WTC11 (cell line): ENCODE results near the gene TMEM87A. TPM values are rescaled to one million over a fixed set of nuclear protein-coding genes. Genes with fewer than 3 reads are reported as not detected.

ENCODE experiments used
- ATAC-seq: fragments of 200-7000 bp; cut with Tn5 transposase; 2 replicates; pipeline ENCODE4 v1.10.0; 2021; ENCODE audit warnings: mild to moderate bottlenecking, moderate library complexity
- CTCF ChIA-PET: fragments of 300-600 bp; sonication (Branson Sonifier 250); formaldehyde crosslinking; loops from one replicate; lab custom pipeline; 2021; ENCODE audit warnings: antibody characterized with exemption; lab: Charles Lee
- POLR2A ChIA-PET: fragments of 350-600 bp; sonication (Branson Sonifier 250); formaldehyde crosslinking; loops from one replicate; lab custom pipeline; 2021; ENCODE audit warnings: antibody characterized with exemption; lab: Charles Lee
- DNase-seq: peaks from one replicate; pipeline ENCODE4 v3.0.0; 2021; ENCODE audit warnings: low spot score
- H3K27ac Mint-ChIP-seq: 2 replicates; pipeline ENCODE4 v1.8.0; 2021; ENCODE audit warnings: mixed read lengths
- H3K27me3 Mint-ChIP-seq: 2 replicates; pipeline ENCODE4 v1.8.0; 2021; ENCODE audit warnings: low read depth, mild to moderate bottlenecking, moderate library complexity, mixed read lengths
- H3K36me3 Mint-ChIP-seq: 2 replicates; pipeline ENCODE4 v1.8.0; 2021; ENCODE audit warnings: mixed read lengths
- H3K4me1 Mint-ChIP-seq: 2 replicates; pipeline ENCODE4 v1.8.0; 2022; ENCODE audit warnings: mixed read lengths
- H3K4me3 Mint-ChIP-seq: 2 replicates; pipeline ENCODE4 v1.8.0; 2021; ENCODE audit warnings: mild to moderate bottlenecking, moderate library complexity, mixed read lengths
- H3K9me3 Mint-ChIP-seq: 2 replicates; pipeline ENCODE4 v1.8.0; 2021; ENCODE audit warnings: mixed read lengths
- ARID4B ChIP-seq: sonication (generic); formaldehyde crosslinking; IDR thresholded peaks from 2 replicates; pipeline ENCODE4 v1.8.0; 2023; ENCODE audit warnings: missing genetic modification reagents, mild to moderate bottlenecking, borderline replicate concordance
- CTCF ChIP-seq: fragments of 200-600 bp; IDR thresholded peaks from 2 replicates; pipeline ENCODE4 v1.8.0; 2022; ENCODE audit warnings: antibody characterized with exemption
- E2F5 ChIP-seq: sonication (generic); formaldehyde crosslinking; IDR thresholded peaks from 2 replicates; pipeline ENCODE4 v1.8.1; 2022; ENCODE audit warnings: mild to moderate bottlenecking, moderate library complexity, missing genetic modification reagents
- ERG ChIP-seq: fragments of 250-450 bp; sonication (Bioruptor Pico); IDR thresholded peaks from 2 replicates; pipeline ENCODE4 v1.8.0; 2021; ENCODE audit warnings: mild to moderate bottlenecking
- IRF1 ChIP-seq: sonication (generic); formaldehyde crosslinking; IDR thresholded peaks from 2 replicates; pipeline ENCODE4 v1.8.0; 2023; ENCODE audit warnings: missing genetic modification reagents
- JAZF1 ChIP-seq: fragments of 250-450 bp; sonication (Bioruptor Pico); IDR thresholded peaks from 2 replicates; pipeline ENCODE4 v1.9.0; 2021; ENCODE audit warnings: moderate library complexity, mild to moderate bottlenecking, inconsistent platforms
- MLX ChIP-seq: sonication (generic); formaldehyde crosslinking; IDR thresholded peaks from 2 replicates; pipeline ENCODE4 v1.8.1; 2023; ENCODE audit warnings: mild to moderate bottlenecking, missing genetic modification reagents, moderate library complexity
- NFYB ChIP-seq: sonication (generic); formaldehyde crosslinking; conservative IDR thresholded peaks from 2 replicates; pipeline ENCODE4 v1.8.0; 2022; ENCODE audit warnings: low read depth, missing genetic modification reagents
- NR3C1 ChIP-seq: sonication (generic); formaldehyde crosslinking; conservative IDR thresholded peaks from 2 replicates; pipeline ENCODE4 v1.8.1; 2023; ENCODE audit warnings: low read depth, mild to moderate bottlenecking, missing genetic modification reagents
- PREB ChIP-seq: sonication (generic); formaldehyde crosslinking; IDR thresholded peaks from 2 replicates; pipeline ENCODE4 v1.8.1; 2022; ENCODE audit warnings: mild to moderate bottlenecking, missing genetic modification reagents, moderate library complexity, borderline replicate concordance
- SOX15 ChIP-seq: fragments of 250-450 bp; sonication (Bioruptor Pico); IDR thresholded peaks from 2 replicates; pipeline ENCODE4 v1.9.0; 2021; ENCODE audit warnings: mild to moderate bottlenecking
- SP1 ChIP-seq: sonication (generic); formaldehyde crosslinking; conservative IDR thresholded peaks from 2 replicates; pipeline ENCODE4 v1.8.1; 2022; ENCODE audit warnings: missing genetic modification reagents
- TCF7 ChIP-seq: sonication (generic); formaldehyde crosslinking; IDR thresholded peaks from 2 replicates; pipeline ENCODE4 v1.8.0; 2022; ENCODE audit warnings: mild to moderate bottlenecking, low read depth, missing genetic modification reagents, moderate library complexity
- TP53 ChIP-seq: sonication (generic); formaldehyde crosslinking; IDR thresholded peaks from 2 replicates; pipeline ENCODE4 v1.8.1; 2023; ENCODE audit warnings: mild to moderate bottlenecking, missing genetic modification reagents
- ZBTB21 ChIP-seq: sonication (generic); formaldehyde crosslinking; IDR thresholded peaks from 2 replicates; pipeline ENCODE4 v1.8.1; 2023; ENCODE audit warnings: mild to moderate bottlenecking, missing genetic modification reagents, borderline replicate concordance
- ZBTB43 ChIP-seq: sonication (generic); formaldehyde crosslinking; IDR thresholded peaks from 2 replicates; pipeline ENCODE4 v1.8.1; 2023; ENCODE audit warnings: mild to moderate bottlenecking, missing genetic modification reagents
- ZNF219 ChIP-seq: sonication (generic); formaldehyde crosslinking; IDR thresholded peaks from 2 replicates; pipeline ENCODE4 v1.8.0; 2023; ENCODE audit warnings: missing genetic modification reagents, mild to moderate bottlenecking, borderline replicate concordance
- ZNF263 ChIP-seq: sonication (generic); formaldehyde crosslinking; IDR thresholded peaks from 2 replicates; pipeline ENCODE4 v1.8.1; 2022; ENCODE audit warnings: low read depth, mild to moderate bottlenecking, moderate library complexity, missing genetic modification reagents
- ZNF317 ChIP-seq: sonication (generic); formaldehyde crosslinking; IDR thresholded peaks from 2 replicates; pipeline ENCODE4 v1.8.1; 2023; ENCODE audit warnings: low read depth, mild to moderate bottlenecking, moderate library complexity, missing genetic modification reagents, borderline replicate concordance
- ZNF416 ChIP-seq: fragments of 250-450 bp; sonication (Bioruptor Pico); IDR thresholded peaks from 2 replicates; pipeline ENCODE4 v1.9.0; 2021; ENCODE audit warnings: mild to moderate bottlenecking, inconsistent platforms
- ZNF671 ChIP-seq: fragments of 250-450 bp; sonication (Bioruptor Pico); IDR thresholded peaks from 2 replicates; pipeline ENCODE4 v1.8.0; 2021; ENCODE audit warnings: mild to moderate bottlenecking
- total RNA-seq: library from RNA; stranded (reverse); gene quantifications from 3 replicates; pipeline ENCODE4 v1.2.3, GENCODE V29; 2021

TMEM87A gene
- total RNA-seq, 1 experiment from 2014 or later: 32.4 TPM

GRCh38 chr15:42202653-42203052 is 70.6 kb downstream of the TMEM87A start (continued):
- no peak for TF ChIP-seq ZNF263 (CRISPR knock-in tag)
- no peak for TF ChIP-seq ZBTB43 (CRISPR knock-in tag)
- no peak for TF ChIP-seq SOX15 (CRISPR knock-in tag)
- TF ChIP-seq ZNF317: no peak
- no peak for TF ChIP-seq ZBTB21 (CRISPR knock-in tag)
- no peak for TF ChIP-seq ZNF671 (CRISPR knock-in tag)
- TF ChIP-seq TP53 (CRISPR knock-in tag): no peak
- TF ChIP-seq ERG (CRISPR knock-in tag): no peak
- TF ChIP-seq TCF7 (CRISPR knock-in tag): no peak
- no peak for TF ChIP-seq PREB
- TF ChIP-seq NFYB (CRISPR knock-in tag): no peak

- no peak overlapping the region for H3K4me3 Mint-ChIP-seq
- H3K27me3 Mint-ChIP-seq: no peaks in the 10 kb centered on the region
- TF ChIP-seq ZNF416 (no peak), NR3C1 (CRISPR knock-in tag) (no peak), JAZF1 (CRISPR knock-in tag) (no peak), MLX (CRISPR knock-in tag) (no peak), ARID4B (no peak), CTCF (no peak), E2F5 (CRISPR knock-in tag) (no peak), IRF1 (CRISPR knock-in tag) (no peak), ZNF671 (CRISPR knock-in tag) (no peak), SP1 (no peak), ZNF219 (CRISPR knock-in tag) (no peak)
- TF ChIP-seq, all 79 proteins: peak for 0
- no peak for ATAC-seq
- POLR2A ChIA-PET: no interaction called here
- Mint-ChIP-seq H3K27ac (no peak overlapping the region), H3K36me3 (peaks cover 6% of the 10 kb centered on the region), H3K9me3 (peaks cover 1% of the 10 kb centered on the region; the same call in 1 of the 2 replicates), H3K4me1 (peaks cover 2% of the 10 kb centered on the region; the same call in 1 of the 2 replicates)
- CTCF ChIA-PET: no interaction called here
- no peak for DNase-seq
These were observed 71.4 kb downstream of the TMEM87A start for GRCh38 chr15:42201801-42202200.
